Measurements from ENCODE around the gene LY6G6D. TPM values are rescaled to one million over a fixed set of nuclear protein-coding genes. Genes with fewer than 3 reads are reported as not detected.

LY6G6D gene
- total RNA-seq, 1 donor: not detected

GRCh38 chr6:31739639-31740396 is 24.7 kb downstream of the LY6G6D start, which contains the start of gene MSH5:
Gene MSH5 (plus strand): TSS chr6:31740005. CDS start chr6:31740467, 462 bp downstream.
- peak; percentile 98 for DNase-seq (ENCODE audit: low read depth)
- TF ChIP-seq CTCF (IDR thresholded peaks at IDR 0.05; ENCODE audit: insufficient read depth, low read length): no peak
- H3K4me3 ChIP-seq (ENCODE audit: low read depth, low read length): peak within 1 kb of the TSS; percentile 90

- TF ChIP-seq CTCF (IDR thresholded peaks at IDR 0.05; ENCODE audit: insufficient read depth, low read length): no peak
- H3K4me3 ChIP-seq (ENCODE audit: low read depth, low read length): peak overlapping the region; percentile 90
- DNase-seq (ENCODE audit: low read depth): no peak
Observed at GRCh38 chr6:31740397-31741223, 25.5 kb downstream of the LY6G6D start.

GRCh38 chr6:31741815-31742214 is 26.7 kb downstream of the LY6G6D start:
- TF ChIP-seq CTCF (IDR thresholded peaks at IDR 0.05; ENCODE audit: insufficient read depth, low read length): no peak
- no peak for DNase-seq (ENCODE audit: low read depth)
- no peak overlapping the region for H3K4me3 ChIP-seq (ENCODE audit: low read depth, low read length)

GRCh38 chr6:31742894-31743293 is 27.7 kb downstream of the LY6G6D start:
- DNase-seq (ENCODE audit: low read depth): peak; percentile 22
- TF ChIP-seq CTCF (IDR thresholded peaks at IDR 0.05; ENCODE audit: insufficient read depth, low read length): no peak

GRCh38 chr6:31744422-31744821 is 29.3 kb downstream of the LY6G6D start:
- no peak overlapping the region for H3K4me3 ChIP-seq (ENCODE audit: low read depth, low read length)
- no peak for DNase-seq (ENCODE audit: low read depth)
- no peak for TF ChIP-seq CTCF (IDR thresholded peaks at IDR 0.05; ENCODE audit: insufficient read depth, low read length)

More at GRCh38 chr6:31742894-31743293, 27.7 kb downstream of the LY6G6D start:
- H3K4me3 ChIP-seq (ENCODE audit: low read depth, low read length): no peak overlapping the region

- DNase-seq (ENCODE audit: low read depth): no peak
- TF ChIP-seq CTCF (IDR thresholded peaks at IDR 0.05; ENCODE audit: insufficient read depth, low read length): no peak
- H3K4me3 ChIP-seq (ENCODE audit: low read depth, low read length): no peak overlapping the region
Observed at GRCh38 chr6:31749301-31750036, 34.3 kb downstream of the LY6G6D start.

Data from fibroblast of the aortic adventitia (primary cell).